PFSK-1 (cell line): ENCODE measurements around the gene UGGT1.

Experiments
- TAF1 ChIP-seq: IDR thresholded peaks from 2 replicates; pipeline ENCODE4 v1.6.1; 2012; ENCODE audit warnings: low read length, control low read depth, borderline replicate concordance; ENCODE audit not compliant: insufficient read depth
- TF ChIP-seq, protein P1 (sequence below), 2 experiments: IDR thresholded peaks; 2 replicates each; pipeline versions ENCODE4 v1.6.1 to v1.8.0; 2011 to 2012; ENCODE audit warnings: low read depth in 2 of 2, low read length in 2 of 2, control low read depth in 1 of 2, inconsistent platforms in 1 of 2, mild to moderate bottlenecking in 1 of 2, moderate library complexity in 1 of 2; ENCODE audit not compliant: insufficient read depth in 1 of 2

DNA sequence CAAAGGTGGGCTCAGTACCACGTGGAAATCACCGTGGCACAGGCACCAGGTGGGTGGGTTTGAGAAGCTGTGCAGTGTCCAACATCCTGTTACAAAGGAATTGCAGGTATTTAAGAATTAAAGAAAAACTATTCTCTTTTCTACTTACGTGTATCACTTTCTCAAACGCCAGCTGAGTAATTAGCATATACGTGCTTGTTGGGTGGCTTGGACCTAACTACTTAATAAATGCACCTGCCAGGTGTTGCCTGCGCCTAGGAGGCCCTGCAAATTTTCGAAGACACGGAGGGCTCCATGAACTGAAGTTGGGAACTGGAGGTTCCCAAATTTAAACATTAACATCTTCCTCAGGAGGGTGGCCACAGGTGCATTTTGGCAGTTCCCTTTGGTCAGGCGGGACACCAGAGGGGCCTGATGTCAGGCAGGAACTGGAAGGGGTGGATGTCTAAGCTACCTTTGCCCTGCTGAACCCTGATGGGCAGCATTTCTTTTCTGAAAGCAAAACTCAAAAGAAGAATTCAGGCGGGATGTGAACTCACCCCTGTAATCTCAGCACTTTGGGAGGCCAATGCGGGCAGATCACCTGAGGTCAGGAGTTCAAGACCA, 142.9 kb downstream of the UGGT1 start:
- no peak for TF ChIP-seq TAF1
- TF ChIP-seq, protein P1, sequence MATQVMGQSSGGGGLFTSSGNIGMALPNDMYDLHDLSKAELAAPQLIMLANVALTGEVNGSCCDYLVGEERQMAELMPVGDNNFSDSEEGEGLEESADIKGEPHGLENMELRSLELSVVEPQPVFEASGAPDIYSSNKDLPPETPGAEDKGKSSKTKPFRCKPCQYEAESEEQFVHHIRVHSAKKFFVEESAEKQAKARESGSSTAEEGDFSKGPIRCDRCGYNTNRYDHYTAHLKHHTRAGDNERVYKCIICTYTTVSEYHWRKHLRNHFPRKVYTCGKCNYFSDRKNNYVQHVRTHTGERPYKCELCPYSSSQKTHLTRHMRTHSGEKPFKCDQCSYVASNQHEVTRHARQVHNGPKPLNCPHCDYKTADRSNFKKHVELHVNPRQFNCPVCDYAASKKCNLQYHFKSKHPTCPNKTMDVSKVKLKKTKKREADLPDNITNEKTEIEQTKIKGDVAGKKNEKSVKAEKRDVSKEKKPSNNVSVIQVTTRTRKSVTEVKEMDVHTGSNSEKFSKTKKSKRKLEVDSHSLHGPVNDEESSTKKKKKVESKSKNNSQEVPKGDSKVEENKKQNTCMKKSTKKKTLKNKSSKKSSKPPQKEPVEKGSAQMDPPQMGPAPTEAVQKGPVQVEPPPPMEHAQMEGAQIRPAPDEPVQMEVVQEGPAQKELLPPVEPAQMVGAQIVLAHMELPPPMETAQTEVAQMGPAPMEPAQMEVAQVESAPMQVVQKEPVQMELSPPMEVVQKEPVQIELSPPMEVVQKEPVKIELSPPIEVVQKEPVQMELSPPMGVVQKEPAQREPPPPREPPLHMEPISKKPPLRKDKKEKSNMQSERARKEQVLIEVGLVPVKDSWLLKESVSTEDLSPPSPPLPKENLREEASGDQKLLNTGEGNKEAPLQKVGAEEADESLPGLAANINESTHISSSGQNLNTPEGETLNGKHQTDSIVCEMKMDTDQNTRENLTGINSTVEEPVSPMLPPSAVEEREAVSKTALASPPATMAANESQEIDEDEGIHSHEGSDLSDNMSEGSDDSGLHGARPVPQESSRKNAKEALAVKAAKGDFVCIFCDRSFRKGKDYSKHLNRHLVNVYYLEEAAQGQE (IDR thresholded peaks at IDR 0.05; ENCODE audit: insufficient read depth in 1 of 2, low read depth in 2 of 2, low read length in 2 of 2), result no peak
